ENCODE results near the gene LCE6A.
A peak's percentile ranks its signal among the peaks of the same experiment; 100 is the strongest.

LCE6A gene

GRCh38 chr1:152870831-152871730 lies 28.4 kb downstream of the LCE6A start:
- in situ Hi-C loops (cut with HindIII; ENCODE audit: low pct_ligation_motif_present, low pct_unique_long_range_greater_than_20kb, low sequenced_read_pairs) = no loop called here
- peak; percentile 54 for DNase-seq

GRCh38 chr1:152871731-152872126 lies 29.1 kb downstream of the LCE6A start:
- no peak for DNase-seq
- in situ Hi-C loops (cut with HindIII; ENCODE audit: low pct_ligation_motif_present, low pct_unique_long_range_greater_than_20kb, low sequenced_read_pairs) = no loop called here

DNA sequence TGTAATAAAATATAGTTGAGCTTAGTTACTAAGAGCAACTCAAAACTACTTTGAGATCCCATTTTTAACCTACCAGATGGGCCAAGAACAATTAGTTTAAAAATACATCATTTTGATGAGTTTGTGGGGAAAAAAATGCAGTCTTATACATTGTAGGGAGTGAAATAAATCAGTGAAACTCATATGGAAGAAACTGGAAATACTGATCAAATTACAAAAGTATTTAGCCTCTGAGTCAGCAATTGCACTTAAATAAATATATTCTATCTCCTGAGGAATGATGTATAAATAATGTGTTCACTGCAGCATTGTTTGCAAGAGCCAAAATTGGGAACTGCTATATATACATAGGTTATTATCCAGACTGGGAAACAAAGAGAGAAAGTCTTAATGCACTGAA lies 30.8 kb downstream of the LCE6A start:
- DNase-seq = no peak
- in situ Hi-C loops (cut with HindIII; ENCODE audit: low pct_ligation_motif_present, low pct_unique_long_range_greater_than_20kb, low sequenced_read_pairs) = no loop called here

- in situ Hi-C loops (cut with HindIII; ENCODE audit: low pct_ligation_motif_present, low pct_unique_long_range_greater_than_20kb, low sequenced_read_pairs) = no loop called here
- no peak for DNase-seq
Observed at GRCh38 chr1:152876827-152877226, 34.2 kb downstream of the LCE6A start.

GRCh38 chr1:152878042-152878441 lies 35.4 kb downstream of the LCE6A start, which contains the start of gene SMCP:
Gene SMCP, plus strand, starts transcription at chr1:152878322. Its CDS starts 6,101 bp downstream, at chr1:152884423.
- peak; percentile 26 for DNase-seq
- in situ Hi-C loops (cut with HindIII; ENCODE audit: low pct_ligation_motif_present, low pct_unique_long_range_greater_than_20kb, low sequenced_read_pairs) = no loop called here

DNA sequence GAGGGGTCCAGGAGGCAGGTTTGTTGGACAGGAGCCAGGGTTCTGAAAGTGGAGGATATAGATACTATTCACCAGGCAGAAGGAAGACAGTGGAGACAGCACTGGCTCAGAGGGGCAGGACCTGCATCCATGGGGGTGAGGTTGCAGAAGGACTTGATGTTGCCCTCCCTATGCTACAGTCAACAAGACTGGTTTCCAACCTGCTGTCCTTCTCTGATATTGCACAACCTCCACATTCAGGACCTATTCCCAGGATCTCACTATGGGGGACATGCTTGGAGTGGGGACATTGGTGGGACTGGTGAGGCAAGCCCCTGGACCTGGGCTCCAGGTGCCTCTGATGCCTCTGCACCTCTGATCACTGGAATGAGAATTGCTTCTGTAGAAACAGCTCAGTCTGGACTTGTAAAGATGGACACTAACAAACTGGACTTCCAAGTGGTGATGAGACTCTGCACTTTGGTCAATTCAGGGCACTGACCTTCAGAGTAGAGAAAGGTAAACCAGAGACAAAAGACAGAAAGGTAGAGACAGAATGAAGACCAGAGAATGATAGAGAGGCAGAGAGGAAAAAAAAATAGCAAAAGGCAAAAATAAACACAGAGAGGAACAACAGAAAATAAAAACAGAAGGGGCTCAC lies 37.0 kb downstream of the LCE6A start:
- no peak for DNase-seq
- in situ Hi-C loops (cut with HindIII; ENCODE audit: low pct_ligation_motif_present, low pct_unique_long_range_greater_than_20kb, low sequenced_read_pairs) = no loop called here

- in situ Hi-C loops (cut with HindIII; ENCODE audit: low pct_ligation_motif_present, low pct_unique_long_range_greater_than_20kb, low sequenced_read_pairs) = no loop called here
- DNase-seq = no peak
Observed at GRCh38 chr1:152880316-152880715, 37.7 kb downstream of the LCE6A start.

DNA sequence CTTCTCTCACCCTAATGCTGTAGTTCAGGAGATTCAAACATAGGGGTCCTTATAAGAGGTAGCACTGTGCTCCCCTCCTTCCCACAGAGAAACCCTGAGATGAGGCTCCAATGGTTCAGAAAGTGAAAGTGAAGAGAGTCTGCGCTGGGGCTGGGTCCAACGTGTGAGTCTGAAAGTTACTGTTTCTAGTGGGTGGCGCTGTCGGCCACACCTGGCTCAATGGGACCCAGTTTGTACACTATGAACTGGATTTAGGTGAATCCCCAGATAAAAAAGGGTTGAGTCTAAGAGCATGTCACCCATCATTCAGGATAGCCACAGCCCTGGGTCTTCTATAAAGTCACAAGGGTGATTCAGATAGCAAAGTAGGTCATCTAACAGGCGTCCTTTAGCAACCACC lies 38.3 kb downstream of the LCE6A start:
- in situ Hi-C loops (cut with HindIII; ENCODE audit: low pct_ligation_motif_present, low pct_unique_long_range_greater_than_20kb, low sequenced_read_pairs) = no loop called here
- DNase-seq = no peak

DNA sequence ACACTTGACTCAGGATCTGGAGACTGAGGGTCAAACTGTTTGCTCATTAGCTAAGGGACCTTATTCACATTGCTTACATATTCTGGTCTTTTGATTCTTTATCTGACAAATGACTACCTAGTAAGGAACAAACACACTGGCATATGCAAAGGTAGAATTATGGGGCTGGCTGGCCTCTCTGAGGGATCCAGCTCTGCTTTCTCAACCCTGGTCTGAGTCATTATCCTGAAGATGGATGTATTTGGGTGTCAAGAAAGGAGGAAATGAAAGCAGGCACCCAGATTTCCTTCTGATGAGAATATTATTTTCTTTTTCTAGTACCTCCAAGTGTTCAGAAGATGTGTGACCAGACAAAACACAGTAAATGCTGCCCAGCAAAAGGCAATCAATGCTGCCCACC lies 41.4 kb downstream of the LCE6A start:
- DNase-seq = no peak
- in situ Hi-C loops (cut with HindIII; ENCODE audit: low pct_ligation_motif_present, low pct_unique_long_range_greater_than_20kb, low sequenced_read_pairs) = no loop called here

GRCh38 chr1:152884506-152884905 lies 41.9 kb downstream of the LCE6A start:
- in situ Hi-C loops (cut with HindIII; ENCODE audit: low pct_ligation_motif_present, low pct_unique_long_range_greater_than_20kb, low sequenced_read_pairs) = no loop called here
- DNase-seq = no peak

DNA sequence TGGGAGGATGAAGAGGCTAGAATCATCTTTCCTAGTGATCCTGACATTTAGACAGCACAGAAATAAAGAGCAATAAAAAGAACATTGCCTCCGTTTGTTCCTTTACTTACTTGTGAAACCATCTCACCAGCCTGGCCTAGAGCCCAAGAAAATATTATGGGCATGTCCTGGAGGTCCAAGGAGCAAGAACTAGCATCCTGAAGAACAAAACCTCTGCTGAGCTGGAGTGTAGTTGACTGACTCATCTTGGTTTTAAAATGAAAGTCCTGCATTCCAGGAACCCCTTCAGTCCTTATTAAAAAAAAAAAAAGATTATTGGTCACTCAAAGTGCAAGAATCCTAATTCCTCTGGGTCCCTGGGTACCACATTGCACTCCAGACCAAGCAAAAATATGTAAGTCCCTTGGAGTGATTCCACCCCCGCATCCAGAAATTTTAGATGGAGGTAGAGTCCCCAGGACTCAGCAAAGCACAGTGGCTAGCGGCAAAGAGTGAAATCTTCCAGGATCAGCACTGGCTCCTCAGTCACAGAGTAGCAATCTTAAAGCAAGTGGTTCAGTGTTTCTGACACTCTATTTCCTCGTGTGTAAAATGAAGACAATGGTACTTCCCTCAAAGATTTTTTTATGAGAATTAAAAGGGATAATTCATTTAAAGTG lies 42.4 kb downstream of the LCE6A start:
- no peak for DNase-seq

DNA sequence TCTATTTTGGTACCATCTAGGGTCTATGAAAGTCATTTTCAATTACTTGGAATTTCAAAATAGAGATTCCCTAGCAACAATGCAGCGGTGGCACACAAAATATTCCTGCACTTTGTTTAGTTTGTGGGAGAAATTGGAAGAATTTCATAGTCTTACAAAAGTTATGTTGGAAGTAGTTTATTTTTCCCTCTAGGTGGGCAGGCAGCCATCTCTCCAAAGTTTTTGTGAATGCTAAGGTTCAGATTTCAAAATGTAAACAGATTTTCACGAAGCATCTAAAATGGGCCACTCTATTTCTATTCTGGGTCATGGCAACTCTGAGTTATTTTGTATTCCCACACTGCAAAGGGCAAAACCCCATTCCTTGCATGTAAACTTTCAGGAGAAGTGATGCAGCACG lies 43.4 kb downstream of the LCE6A start:
- DNase-seq = no peak
- in situ Hi-C loops (cut with HindIII; ENCODE audit: low pct_ligation_motif_present, low pct_unique_long_range_greater_than_20kb, low sequenced_read_pairs) = no loop called here

More for the DNA sequence above, 42.4 kb downstream of the LCE6A start:
- in situ Hi-C loops (cut with HindIII; ENCODE audit: low pct_ligation_motif_present, low pct_unique_long_range_greater_than_20kb, low sequenced_read_pairs) = no loop called here

DNA sequence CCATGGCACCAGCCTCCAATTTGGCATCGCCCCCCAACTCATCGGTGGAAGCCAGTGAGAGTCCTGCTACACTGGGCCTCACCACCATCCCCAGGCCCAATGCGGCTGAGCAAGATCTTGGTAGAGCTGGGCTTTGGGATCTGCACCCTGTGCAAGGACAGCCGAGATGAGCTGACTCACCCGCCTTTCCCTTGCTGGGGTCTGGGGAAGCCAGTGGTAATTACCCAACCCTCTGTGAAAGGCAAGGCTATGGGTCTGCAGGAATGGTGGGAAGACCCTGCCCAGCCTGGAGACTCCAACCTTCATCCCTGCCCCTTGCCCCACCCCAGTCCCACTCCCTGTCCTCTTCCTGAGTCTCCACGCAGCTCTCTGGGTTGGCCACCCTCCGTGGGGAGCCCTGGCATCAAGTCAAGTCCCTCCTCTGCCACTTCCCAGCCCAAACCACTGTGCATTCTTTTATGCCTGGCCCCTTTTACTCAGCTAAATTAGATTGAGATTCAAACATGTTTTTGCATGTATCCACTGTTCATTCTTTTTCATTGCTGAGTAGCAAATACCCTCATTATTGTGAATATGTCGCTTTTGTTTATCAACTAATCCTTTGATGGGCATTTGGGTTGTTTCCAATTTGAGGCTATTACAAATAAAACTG lies 44.2 kb downstream of the LCE6A start:
- no peak for DNase-seq
- in situ Hi-C loops (cut with HindIII; ENCODE audit: low pct_ligation_motif_present, low pct_unique_long_range_greater_than_20kb, low sequenced_read_pairs) = no loop called here

DNA sequence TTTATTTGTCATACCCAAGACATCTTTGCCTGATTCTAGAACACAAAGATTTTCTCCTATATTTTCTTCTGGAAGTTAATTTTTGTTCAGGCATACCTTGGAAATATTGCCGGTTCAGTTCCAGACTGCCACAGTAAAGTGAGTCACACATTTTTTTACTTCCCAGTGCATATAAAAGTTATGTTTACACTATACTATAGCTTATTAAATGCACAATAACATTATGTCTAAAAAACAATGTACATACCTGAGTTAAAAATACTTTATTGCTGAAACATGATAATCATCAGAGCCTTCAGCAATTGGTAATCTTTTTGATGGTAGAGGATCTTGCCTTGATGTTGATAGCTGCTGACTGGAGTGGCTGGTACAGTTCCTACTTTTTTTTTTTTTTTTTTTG lies 45.5 kb downstream of the LCE6A start:
- in situ Hi-C loops (cut with HindIII; ENCODE audit: low pct_ligation_motif_present, low pct_unique_long_range_greater_than_20kb, low sequenced_read_pairs) = no loop called here

More for the DNA sequence above, 45.5 kb downstream of the LCE6A start:
- no peak for DNase-seq

All from ACHN (cell line).